GM23338 (cell line): ENCODE measurements around the gene KNOP1. TPM values are rescaled to one million over a fixed set of nuclear protein-coding genes. Genes with fewer than 3 reads are reported as not detected.

ENCODE experiments used
- ATAC-seq: fragments of 200-7000 bp; cut with Tn5 transposase; 3 replicates; pipeline ENCODE4 v1.9.1; 2020
- DNase-seq: peaks from one replicate; pipeline ENCODE4 v3.0.0-alpha.2; 2015; ENCODE audit warnings: low spot score
- H2AFZ ChIP-seq: fragments of 200-600 bp; sonication (generic); 2 replicates; pipeline ENCODE4 v1.8.0; 2016; ENCODE audit warnings: antibody characterized with exemption, mild to moderate bottlenecking, moderate library complexity
- H3F3A ChIP-seq: fragments of 200-600 bp; sonication (generic); replicated peaks from 2 replicates; pipeline ENCODE4 v1.8.0; 2017; ENCODE audit warnings: antibody characterized with exemption, mixed run types, low read depth
- H3K27ac ChIP-seq: fragments of 200-600 bp; sonication (generic); 2 replicates; pipeline ENCODE4 v1.6.1; 2016; ENCODE audit warnings: low read depth
- H3K27me3 ChIP-seq: fragments of 200-600 bp; sonication (generic); 2 replicates; pipeline ENCODE4 v1.8.0; 2016; ENCODE audit warnings: mild to moderate bottlenecking, mixed run types, moderate library complexity; ENCODE audit not compliant: insufficient read depth
- H3K36me3 ChIP-seq: fragments of 200-600 bp; sonication (generic); 2 replicates; pipeline ENCODE4 v1.8.0; 2016; ENCODE audit warnings: mild to moderate bottlenecking; ENCODE audit not compliant: insufficient read depth
- H3K4me1 ChIP-seq: fragments of 200-600 bp; sonication (generic); 2 replicates; pipeline ENCODE4 v1.8.0; 2016; ENCODE audit warnings: mild to moderate bottlenecking, moderate library complexity; ENCODE audit not compliant: insufficient read depth
- H3K4me2 ChIP-seq: fragments of 200-600 bp; sonication (generic); 2 replicates; pipeline ENCODE4 v1.7.1; 2017; ENCODE audit warnings: mixed run types
- H3K4me3 ChIP-seq: fragments of 200-600 bp; sonication (generic); 2 replicates; pipeline ENCODE4 v1.6.1; 2016; ENCODE audit warnings: mixed run types
- H3K79me2 ChIP-seq: fragments of 200-600 bp; sonication (generic); replicated peaks from 2 replicates; pipeline ENCODE4 v1.8.0; 2017; ENCODE audit warnings: mild to moderate bottlenecking; ENCODE audit not compliant: insufficient read depth
- H3K9me2 ChIP-seq: fragments of 200-600 bp; sonication (generic); 2 replicates; pipeline ENCODE4 v1.8.0; 2017; ENCODE audit not compliant: insufficient read depth
- H4K20me1 ChIP-seq: fragments of 200-600 bp; sonication (generic); replicated peaks from 2 replicates; pipeline ENCODE4 v1.8.0; 2017; ENCODE audit warnings: mild to moderate bottlenecking; ENCODE audit not compliant: insufficient read depth
- H3K27ac Mint-ChIP-seq: 2 replicates; pipeline ENCODE4 v1.8.0; 2020; ENCODE audit warnings: inconsistent platforms, mild to moderate bottlenecking, moderate library complexity, mixed read lengths
- H3K27me3 Mint-ChIP-seq: 3 replicates; pipeline ENCODE4 v1.8.0; 2022; ENCODE audit warnings: low read depth, mild to moderate bottlenecking, moderate library complexity, mixed read lengths, inconsistent platforms; ENCODE audit not compliant: insufficient read depth, poor library complexity
- H3K36me3 Mint-ChIP-seq: 3 replicates; pipeline ENCODE4 v1.8.0; 2021; ENCODE audit warnings: low read depth, mild to moderate bottlenecking, inconsistent platforms, moderate library complexity, mixed read lengths
- H3K4me1 Mint-ChIP-seq: 3 replicates; pipeline ENCODE4 v1.8.0; 2020; ENCODE audit warnings: mild to moderate bottlenecking, inconsistent platforms, mixed read lengths
- H3K4me3 Mint-ChIP-seq: 3 replicates; pipeline ENCODE4 v1.8.0; 2021; ENCODE audit warnings: moderate library complexity, mild to moderate bottlenecking, inconsistent platforms, mixed read lengths
- H3K9me3 Mint-ChIP-seq: 3 replicates; pipeline ENCODE4 v1.8.0; 2020; ENCODE audit warnings: moderate library complexity, mild to moderate bottlenecking, inconsistent platforms, mixed read lengths
- CREB1 ChIP-seq: fragments of 250-450 bp; sonication (Bioruptor Pico); IDR thresholded peaks from 2 replicates; pipeline ENCODE4 v1.5.0; 2020; ENCODE audit warnings: low read depth, mild to moderate bottlenecking, moderate library complexity
- CTCF ChIP-seq, 2 experiments: fragments of 200-600 bp in 1 of 2; sonication (generic) in 1 of 2; conservative IDR thresholded peaks; 2 replicates each; pipeline versions ENCODE4 v1.5.1 to v1.6.1; 2016 to 2017; ENCODE audit warnings: antibody characterized with exemption in 2 of 2, low read depth in 2 of 2, mild to moderate bottlenecking in 2 of 2, moderate library complexity in 1 of 2
- EZH2 ChIP-seq: fragments of 200-600 bp; sonication (generic); IDR thresholded peaks from one replicate; pipeline ENCODE4 v1.8.0; 2017; ENCODE audit warnings: antibody characterized with exemption, mild to moderate bottlenecking, low read depth; ENCODE audit not compliant: unreplicated experiment
- EZH2phosphoT487 ChIP-seq: fragments of 200-600 bp; sonication (generic); IDR thresholded peaks from one replicate; pipeline ENCODE4 v1.8.1; 2018; ENCODE audit warnings: antibody characterized with exemption; ENCODE audit not compliant: unreplicated experiment
- JUNB ChIP-seq: IDR thresholded peaks from one replicate; pipeline ENCODE4 v1.6.1; 2016; ENCODE audit warnings: antibody characterized with exemption; ENCODE audit not compliant: unreplicated experiment
- NANOG ChIP-seq: IDR thresholded peaks from 2 replicates; pipeline ENCODE4 v1.6.1; 2016; ENCODE audit warnings: antibody characterized with exemption, borderline replicate concordance
- POLR2AphosphoS5 ChIP-seq: IDR thresholded peaks from 2 replicates; pipeline ENCODE4 v1.6.1; 2016; ENCODE audit warnings: antibody characterized with exemption, low read depth
- STAT1 ChIP-seq: IDR thresholded peaks from one replicate; pipeline ENCODE4 v1.6.1; 2016; ENCODE audit warnings: antibody characterized with exemption; ENCODE audit not compliant: unreplicated experiment
- ZNF114 ChIP-seq: fragments of 250-450 bp; sonication (Bioruptor Pico); IDR thresholded peaks from 2 replicates; pipeline ENCODE4 v1.5.0; 2020; ENCODE audit warnings: mild to moderate bottlenecking, moderate library complexity
- ZNF331 ChIP-seq: fragments of 250-450 bp; sonication (Bioruptor Pico); IDR thresholded peaks from 2 replicates; pipeline ENCODE4 v1.5.0; 2020; ENCODE audit warnings: low read depth, mild to moderate bottlenecking, moderate library complexity
- polyA plus RNA-seq: library from polyadenylated mRNA; unstranded; fragments of >200 nt; fragmentation: Nextera tagmentation; extraction: Ambion mirVana; gene quantifications from 2 replicates; pipeline ENCODE4 v1.2.1, GENCODE V29; 2016
- total RNA-seq: library from RNA; depleted of rRNA; stranded (reverse); fragments of >200 nt; shearing (Covaris generic); gene quantifications from 2 replicates; pipeline ENCODE4 v1.2.3, GENCODE V29; 2014
- TF ChIP-seq, protein P1 (sequence below): fragments of 250-450 bp; sonication (Bioruptor Pico); IDR thresholded peaks from 2 replicates; pipeline ENCODE4 v1.5.0; 2020; ENCODE audit warnings: mild to moderate bottlenecking, moderate library complexity
- TF ChIP-seq, protein P2 (sequence below): IDR thresholded peaks from 2 replicates; pipeline ENCODE4 v1.6.1; 2016; ENCODE audit warnings: antibody characterized with exemption
- TF ChIP-seq, protein P3 (sequence below): IDR thresholded peaks from one replicate; pipeline ENCODE4 v1.6.1; 2018; ENCODE audit warnings: antibody characterized with exemption; ENCODE audit not compliant: unreplicated experiment

KNOP1 gene
- total and polyA plus RNA-seq, 2 experiments from 2014 or later = 57.7 to 190 TPM

GRCh38 chr16:19706846-19707245 lies 11.2 kb downstream of the KNOP1 start:
- no peak overlapping the region for H2AFZ ChIP-seq
- H3K4me1 ChIP-seq = peaks cover 30% of the 10 kb centered on the region
- peaks cover 7% of the 10 kb centered on the region; the same call in 1 of the 2 replicates for H3F3A ChIP-seq
- H3K27me3 ChIP-seq = no peaks in the 10 kb centered on the region
- H3K9me3 Mint-ChIP-seq = no peaks in the 10 kb centered on the region
- H4K20me1 ChIP-seq = peaks cover 47% of the 10 kb centered on the region
- H3K36me3 ChIP-seq = peaks cover 41% of the 10 kb centered on the region
- peaks cover 72% of the 10 kb centered on the region for H3K79me2 ChIP-seq
- DNase-seq = no peak
- TF ChIP-seq ZNF114 (CRISPR knock-in tag) (no peak), ZNF331 (CRISPR knock-in tag) (no peak), EZH2phosphoT487 (no peak), CREB1 (no peak), EZH2 (no peak), POLR2AphosphoS5 (no peak), NANOG (no peak), JUNB (no peak), STAT1 (no peak), CTCF (conservative IDR thresholded peaks at IDR 0.05; ENCODE audit: low read depth in 2 of 2) (no peak)
- TF ChIP-seq, protein P1, sequence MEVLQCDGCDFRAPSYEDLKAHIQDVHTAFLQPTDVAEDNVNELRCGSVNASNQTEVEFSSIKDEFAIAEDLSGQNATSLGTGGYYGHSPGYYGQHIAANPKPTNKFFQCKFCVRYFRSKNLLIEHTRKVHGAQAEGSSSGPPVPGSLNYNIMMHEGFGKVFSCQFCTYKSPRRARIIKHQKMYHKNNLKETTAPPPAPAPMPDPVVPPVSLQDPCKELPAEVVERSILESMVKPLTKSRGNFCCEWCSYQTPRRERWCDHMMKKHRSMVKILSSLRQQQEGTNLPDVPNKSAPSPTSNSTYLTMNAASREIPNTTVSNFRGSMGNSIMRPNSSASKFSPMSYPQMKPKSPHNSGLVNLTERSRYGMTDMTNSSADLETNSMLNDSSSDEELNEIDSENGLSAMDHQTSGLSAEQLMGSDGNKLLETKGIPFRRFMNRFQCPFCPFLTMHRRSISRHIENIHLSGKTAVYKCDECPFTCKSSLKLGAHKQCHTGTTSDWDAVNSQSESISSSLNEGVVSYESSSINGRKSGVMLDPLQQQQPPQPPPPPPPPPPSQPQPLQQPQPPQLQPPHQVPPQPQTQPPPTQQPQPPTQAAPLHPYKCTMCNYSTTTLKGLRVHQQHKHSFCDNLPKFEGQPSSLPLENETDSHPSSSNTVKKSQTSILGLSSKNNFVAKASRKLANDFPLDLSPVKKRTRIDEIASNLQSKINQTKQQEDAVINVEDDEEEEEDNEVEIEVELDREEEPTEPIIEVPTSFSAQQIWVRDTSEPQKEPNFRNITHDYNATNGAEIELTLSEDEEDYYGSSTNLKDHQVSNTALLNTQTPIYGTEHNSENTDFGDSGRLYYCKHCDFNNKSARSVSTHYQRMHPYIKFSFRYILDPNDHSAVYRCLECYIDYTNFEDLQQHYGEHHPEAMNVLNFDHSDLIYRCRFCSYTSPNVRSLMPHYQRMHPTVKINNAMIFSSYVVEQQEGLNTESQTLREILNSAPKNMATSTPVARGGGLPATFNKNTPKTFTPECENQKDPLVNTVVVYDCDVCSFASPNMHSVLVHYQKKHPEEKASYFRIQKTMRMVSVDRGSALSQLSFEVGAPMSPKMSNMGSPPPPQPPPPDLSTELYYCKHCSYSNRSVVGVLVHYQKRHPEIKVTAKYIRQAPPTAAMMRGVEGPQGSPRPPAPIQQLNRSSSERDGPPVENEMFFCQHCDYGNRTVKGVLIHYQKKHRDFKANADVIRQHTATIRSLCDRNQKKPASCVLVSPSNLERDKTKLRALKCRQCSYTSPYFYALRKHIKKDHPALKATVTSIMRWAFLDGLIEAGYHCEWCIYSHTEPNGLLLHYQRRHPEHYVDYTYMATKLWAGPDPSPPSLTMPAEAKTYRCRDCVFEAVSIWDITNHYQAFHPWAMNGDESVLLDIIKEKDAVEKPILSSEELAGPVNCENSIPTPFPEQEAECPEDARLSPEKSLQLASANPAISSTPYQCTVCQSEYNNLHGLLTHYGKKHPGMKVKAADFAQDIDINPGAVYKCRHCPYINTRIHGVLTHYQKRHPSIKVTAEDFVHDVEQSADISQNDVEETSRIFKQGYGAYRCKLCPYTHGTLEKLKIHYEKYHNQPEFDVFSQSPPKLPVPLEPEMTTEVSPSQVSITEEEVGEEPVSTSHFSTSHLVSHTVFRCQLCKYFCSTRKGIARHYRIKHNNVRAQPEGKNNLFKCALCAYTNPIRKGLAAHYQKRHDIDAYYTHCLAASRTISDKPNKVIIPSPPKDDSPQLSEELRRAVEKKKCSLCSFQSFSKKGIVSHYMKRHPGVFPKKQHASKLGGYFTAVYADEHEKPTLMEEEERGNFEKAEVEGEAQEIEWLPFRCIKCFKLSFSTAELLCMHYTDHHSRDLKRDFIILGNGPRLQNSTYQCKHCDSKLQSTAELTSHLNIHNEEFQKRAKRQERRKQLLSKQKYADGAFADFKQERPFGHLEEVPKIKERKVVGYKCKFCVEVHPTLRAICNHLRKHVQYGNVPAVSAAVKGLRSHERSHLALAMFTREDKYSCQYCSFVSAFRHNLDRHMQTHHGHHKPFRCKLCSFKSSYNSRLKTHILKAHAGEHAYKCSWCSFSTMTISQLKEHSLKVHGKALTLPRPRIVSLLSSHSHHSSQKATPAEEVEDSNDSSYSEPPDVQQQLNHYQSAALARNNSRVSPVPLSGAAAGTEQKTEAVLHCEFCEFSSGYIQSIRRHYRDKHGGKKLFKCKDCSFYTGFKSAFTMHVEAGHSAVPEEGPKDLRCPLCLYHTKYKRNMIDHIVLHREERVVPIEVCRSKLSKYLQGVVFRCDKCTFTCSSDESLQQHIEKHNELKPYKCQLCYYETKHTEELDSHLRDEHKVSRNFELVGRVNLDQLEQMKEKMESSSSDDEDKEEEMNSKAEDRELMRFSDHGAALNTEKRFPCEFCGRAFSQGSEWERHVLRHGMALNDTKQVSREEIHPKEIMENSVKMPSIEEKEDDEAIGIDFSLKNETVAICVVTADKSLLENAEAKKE = no peak
- TF ChIP-seq, protein P2, sequence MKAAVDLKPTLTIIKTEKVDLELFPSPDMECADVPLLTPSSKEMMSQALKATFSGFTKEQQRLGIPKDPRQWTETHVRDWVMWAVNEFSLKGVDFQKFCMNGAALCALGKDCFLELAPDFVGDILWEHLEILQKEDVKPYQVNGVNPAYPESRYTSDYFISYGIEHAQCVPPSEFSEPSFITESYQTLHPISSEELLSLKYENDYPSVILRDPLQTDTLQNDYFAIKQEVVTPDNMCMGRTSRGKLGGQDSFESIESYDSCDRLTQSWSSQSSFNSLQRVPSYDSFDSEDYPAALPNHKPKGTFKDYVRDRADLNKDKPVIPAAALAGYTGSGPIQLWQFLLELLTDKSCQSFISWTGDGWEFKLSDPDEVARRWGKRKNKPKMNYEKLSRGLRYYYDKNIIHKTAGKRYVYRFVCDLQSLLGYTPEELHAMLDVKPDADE = no peak
- TF ChIP-seq, protein P3, sequence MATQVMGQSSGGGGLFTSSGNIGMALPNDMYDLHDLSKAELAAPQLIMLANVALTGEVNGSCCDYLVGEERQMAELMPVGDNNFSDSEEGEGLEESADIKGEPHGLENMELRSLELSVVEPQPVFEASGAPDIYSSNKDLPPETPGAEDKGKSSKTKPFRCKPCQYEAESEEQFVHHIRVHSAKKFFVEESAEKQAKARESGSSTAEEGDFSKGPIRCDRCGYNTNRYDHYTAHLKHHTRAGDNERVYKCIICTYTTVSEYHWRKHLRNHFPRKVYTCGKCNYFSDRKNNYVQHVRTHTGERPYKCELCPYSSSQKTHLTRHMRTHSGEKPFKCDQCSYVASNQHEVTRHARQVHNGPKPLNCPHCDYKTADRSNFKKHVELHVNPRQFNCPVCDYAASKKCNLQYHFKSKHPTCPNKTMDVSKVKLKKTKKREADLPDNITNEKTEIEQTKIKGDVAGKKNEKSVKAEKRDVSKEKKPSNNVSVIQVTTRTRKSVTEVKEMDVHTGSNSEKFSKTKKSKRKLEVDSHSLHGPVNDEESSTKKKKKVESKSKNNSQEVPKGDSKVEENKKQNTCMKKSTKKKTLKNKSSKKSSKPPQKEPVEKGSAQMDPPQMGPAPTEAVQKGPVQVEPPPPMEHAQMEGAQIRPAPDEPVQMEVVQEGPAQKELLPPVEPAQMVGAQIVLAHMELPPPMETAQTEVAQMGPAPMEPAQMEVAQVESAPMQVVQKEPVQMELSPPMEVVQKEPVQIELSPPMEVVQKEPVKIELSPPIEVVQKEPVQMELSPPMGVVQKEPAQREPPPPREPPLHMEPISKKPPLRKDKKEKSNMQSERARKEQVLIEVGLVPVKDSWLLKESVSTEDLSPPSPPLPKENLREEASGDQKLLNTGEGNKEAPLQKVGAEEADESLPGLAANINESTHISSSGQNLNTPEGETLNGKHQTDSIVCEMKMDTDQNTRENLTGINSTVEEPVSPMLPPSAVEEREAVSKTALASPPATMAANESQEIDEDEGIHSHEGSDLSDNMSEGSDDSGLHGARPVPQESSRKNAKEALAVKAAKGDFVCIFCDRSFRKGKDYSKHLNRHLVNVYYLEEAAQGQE = no peak
- peaks cover 99% of the 10 kb centered on the region for H3K36me3 Mint-ChIP-seq
- no peak overlapping the region for H3K27ac ChIP-seq
- no peaks in the 10 kb centered on the region for H3K9me2 ChIP-seq
- no peak overlapping the region for H3K4me2 ChIP-seq
- H3K4me1 Mint-ChIP-seq = peaks cover 44% of the 10 kb centered on the region
- H3K27ac Mint-ChIP-seq = no peak overlapping the region
- no peak overlapping the region for H3K4me3 ChIP-seq
- no peak for ATAC-seq
- peaks cover 22% of the 10 kb centered on the region for H3K27me3 Mint-ChIP-seq
- no peak overlapping the region for H3K4me3 Mint-ChIP-seq
